Adrenal gland (tissue), 12 donors: ENCODE data around the gene NDUFB10. TPM values are rescaled to one million over a fixed set of nuclear protein-coding genes. Genes with fewer than 3 reads are reported as not detected.

Experiments used
- DNase-seq, 7 donors: peaks; one replicate each; pipeline ENCODE4 v3.0.0-alpha.2; 2019 to 2020
- H3K27ac ChIP-seq, 5 donors: fragments of 200-600 bp; sonication (generic) in 4 of 5; 1 replicate in 3 of 5; 2 replicates in 2 of 5; pipeline versions ENCODE4 v1.5.1 to v1.8.0; 2016 to 2020; ENCODE audit warnings: mild to moderate bottlenecking in 1 of 5
- H3K27me3 ChIP-seq: fragments of 200-600 bp; 2 replicates; pipeline ENCODE4 v1.8.0; 2021
- H3K36me3 ChIP-seq, 2 donors: fragments of 200-600 bp; replicated peaks in 1 of 2; 1 replicate in 1 of 2; 2 replicates in 1 of 2; pipeline versions ENCODE4 v1.5.1 to v1.8.0; 2018 to 2022
- H3K4me1 ChIP-seq, 2 donors: fragments of 200-600 bp; replicated peaks in 1 of 2; 1 replicate in 1 of 2; 2 replicates in 1 of 2; pipeline versions ENCODE4 v1.5.1 to v1.8.0; 2018 to 2021
- H3K4me3 ChIP-seq, 4 donors: fragments of 200-600 bp; sonication (generic) in 3 of 4; one replicate each; pipeline ENCODE4 v1.5.1; 2016 to 2018
- H3K9me3 ChIP-seq, 3 donors: fragments of 200-600 bp; sonication (generic) in 1 of 3; replicated peaks in 1 of 3; 1 replicate in 2 of 3; 2 replicates in 1 of 3; pipeline versions ENCODE4 v1.5.1 to v1.8.0; 2016 to 2021
- POLR2A ChIP-seq, 2 donors: fragments of 450-650 bp; IDR thresholded peaks; one replicate each; pipeline ENCODE4 v1.6.1; 2017; ENCODE audit warnings: antibody characterized with exemption in 2 of 2, mild to moderate bottlenecking in 2 of 2, moderate library complexity in 1 of 2
- WGBS, 4 donors: extraction: QIAGEN DNeasy Blood & Tissue Kit in 2 of 4; methylation state at CpG; one replicate each; pipeline versions ENCODE4 v1.1.5 to v1.1.7; 2013 to 2017; 5-methylcytosine and 5-hydroxymethylcytosine counted together
- intact Hi-C, 2 donors: fragments of 100-400 bp; cut with DNase I; formaldehyde crosslinking; loops; one replicate each; pipeline versions ENCODE4 v1.14.1 to v1.15.0; 2022 to 2023
- polyA plus RNA-seq, 3 donors: library from polyadenylated mRNA; stranded (reverse); fragments of 200-250 nt in 2 of 3; fragments of 350-450 nt in 1 of 3; fragmentation: Illumina TruSeq in 1 of 3; extraction: RNeasy Lipid Tissue Mini Kit (QIAGEN cat#74804) in 1 of 3; gene quantifications; one replicate each; pipeline ENCODE4 v1.2.3, GENCODE V29; 2013 to 2014
- total RNA-seq, 9 donors: library from RNA; depleted of rRNA in 4 of 9; stranded (reverse); fragments of >200 nt in 4 of 9; fragments of 120-200 nt in 1 of 9; fragmentation: NEBNext Ultra II Directional in 1 of 9; extraction: Animal tissue kit (Norgen Biotek cat#: 25700) in 1 of 9; gene quantifications; one replicate each; pipeline versions ENCODE4 v1.1.0 to v1.2.4, GENCODE V29; 2013 to 2023
- TF ChIP-seq, protein P1 (sequence below), 6 experiments: fragments of 450-650 bp in 4 of 6; fragments of 200-600 bp in 2 of 6; sonication (generic) in 1 of 6; IDR thresholded peaks; 1 replicate in 5 of 6; 2 replicates in 1 of 6; pipeline versions ENCODE4 v1.5.1 to v1.8.0; 2016 to 2021; ENCODE audit warnings: antibody characterized with exemption in 6 of 6, mild to moderate bottlenecking in 2 of 6, moderate library complexity in 1 of 6
- donor health status: healthy with polysubstance abuse.
- donor health status: Bipolar disorder and iron deficiency.
- donor health status: DM: yes; HTN: yes; CAD: no.
- donor health status: DM: no; HTN: no; CAD: no.
- donor health status: DM: no; HTN: no; CAD: no.
- donor health status: DM: yes; HTN: yes; CAD: no.

Gene NDUFB10
- total and polyA plus RNA-seq, 12 donors: 109 to 298 (median 175) TPM

DNA sequence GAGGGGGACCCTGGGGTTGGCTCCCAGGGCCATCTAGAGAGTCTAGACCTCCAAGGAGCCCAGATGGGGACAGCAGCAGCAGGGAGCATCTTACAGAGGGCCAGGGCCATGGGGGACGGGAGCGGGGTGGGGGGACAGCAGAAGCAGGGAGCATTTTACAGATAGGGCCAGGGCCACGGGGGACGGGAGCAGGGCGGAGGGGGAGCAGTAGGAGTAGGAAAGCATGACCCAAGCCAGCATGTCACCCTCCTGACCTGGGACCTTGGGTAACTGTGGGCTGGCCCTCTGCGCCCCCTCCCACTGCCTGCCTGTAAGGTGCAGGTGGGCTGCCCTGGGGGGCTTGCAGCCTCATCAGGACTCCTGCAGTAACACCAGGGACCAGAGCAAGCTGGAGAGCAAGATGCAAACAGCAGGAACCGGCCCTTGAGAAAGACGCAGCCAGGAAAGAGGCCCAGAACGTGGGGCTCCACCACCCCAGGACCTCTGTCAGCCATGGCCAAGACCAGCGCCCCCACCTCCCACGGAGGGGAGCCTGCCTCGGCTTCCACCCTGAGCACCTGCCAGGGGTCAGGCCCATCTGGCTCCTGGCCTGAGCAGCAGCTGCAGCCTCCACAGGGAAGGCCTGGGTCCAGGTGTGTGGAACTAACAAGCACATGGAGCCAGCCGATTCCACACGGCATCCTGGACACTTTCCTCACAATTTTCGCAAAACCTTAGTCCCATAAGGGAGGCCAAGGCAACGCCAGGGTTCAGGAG, 47.9 kb downstream of the NDUFB10 start:
- Histone ChIP-seq H3K27ac (no peak overlapping the region), H3K4me3 (no peak overlapping the region), H3K27me3 (no peaks in the 10 kb centered on the region), H3K4me1 (peaks cover 24 to 49% of the 10 kb centered on the region in 2 donors), H3K9me3 (no peaks in the 10 kb centered on the region), H3K36me3 (peaks cover 0 to 12% of the 10 kb centered on the region in 2 donors)
- intact Hi-C loops: loop anchor here in 1 of 2 donors (5.0 kb wide), 1 partner anchor 145 kb away; no protein-coding TSS in a partner anchor
- TF ChIP-seq, protein P1, sequence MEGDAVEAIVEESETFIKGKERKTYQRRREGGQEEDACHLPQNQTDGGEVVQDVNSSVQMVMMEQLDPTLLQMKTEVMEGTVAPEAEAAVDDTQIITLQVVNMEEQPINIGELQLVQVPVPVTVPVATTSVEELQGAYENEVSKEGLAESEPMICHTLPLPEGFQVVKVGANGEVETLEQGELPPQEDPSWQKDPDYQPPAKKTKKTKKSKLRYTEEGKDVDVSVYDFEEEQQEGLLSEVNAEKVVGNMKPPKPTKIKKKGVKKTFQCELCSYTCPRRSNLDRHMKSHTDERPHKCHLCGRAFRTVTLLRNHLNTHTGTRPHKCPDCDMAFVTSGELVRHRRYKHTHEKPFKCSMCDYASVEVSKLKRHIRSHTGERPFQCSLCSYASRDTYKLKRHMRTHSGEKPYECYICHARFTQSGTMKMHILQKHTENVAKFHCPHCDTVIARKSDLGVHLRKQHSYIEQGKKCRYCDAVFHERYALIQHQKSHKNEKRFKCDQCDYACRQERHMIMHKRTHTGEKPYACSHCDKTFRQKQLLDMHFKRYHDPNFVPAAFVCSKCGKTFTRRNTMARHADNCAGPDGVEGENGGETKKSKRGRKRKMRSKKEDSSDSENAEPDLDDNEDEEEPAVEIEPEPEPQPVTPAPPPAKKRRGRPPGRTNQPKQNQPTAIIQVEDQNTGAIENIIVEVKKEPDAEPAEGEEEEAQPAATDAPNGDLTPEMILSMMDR (IDR thresholded peaks at IDR 0.05): no peak
- no peak for TF ChIP-seq POLR2A (IDR thresholded peaks at IDR 0.05)
- WGBS, 4 donors: 54 to 88% (median 78%) methylated on average over 7 to 16 of the region's 16 CpGs
- no peak for DNase-seq

DNA sequence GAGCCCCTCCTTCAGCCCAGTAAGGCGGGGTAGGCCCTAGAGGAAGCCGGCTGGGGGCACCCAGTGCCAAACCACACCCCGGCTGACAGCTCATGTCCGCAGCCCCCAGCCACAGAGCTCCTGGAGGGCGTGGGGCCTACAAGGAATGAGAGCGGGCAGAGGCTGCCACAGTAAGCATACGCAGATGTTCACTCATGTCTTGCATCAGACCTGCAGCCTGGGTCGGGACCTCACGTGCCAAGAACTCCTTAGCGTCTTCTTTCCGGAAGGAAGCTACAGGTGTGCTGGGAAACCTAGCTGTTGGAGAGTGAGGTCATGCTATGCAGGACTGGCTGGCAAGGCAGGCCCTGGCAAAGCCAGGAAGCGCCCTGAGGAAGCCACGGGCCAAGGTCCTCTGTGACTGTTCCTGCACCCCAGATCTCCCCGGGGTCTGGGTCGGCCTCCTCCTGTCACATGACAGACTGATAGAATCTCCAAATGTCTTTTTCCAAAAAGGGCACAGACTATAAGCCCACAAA, 48.7 kb downstream of the NDUFB10 start:
- H3K9me3 ChIP-seq: no peaks in the 10 kb centered on the region
- WGBS, 4 donors: 39 to 53% (median 45%) methylated on average over 11 to 15 of the region's 15 CpGs
- H3K27me3 ChIP-seq: no peaks in the 10 kb centered on the region
- peak overlapping the region in 2 of 5 donors; percentile 37 to 77 for H3K27ac ChIP-seq
- intact Hi-C loops: loop anchor here in 1 of 2 donors (5.0 kb wide), 1 partner anchor 144 kb away; no protein-coding TSS in a partner anchor
- H3K4me1 ChIP-seq: peaks cover 24 to 49% of the 10 kb centered on the region in 2 donors
- H3K4me3 ChIP-seq: no peak overlapping the region
- TF ChIP-seq POLR2A (IDR thresholded peaks at IDR 0.05): no peak
- TF ChIP-seq, protein P1 (IDR thresholded peaks at IDR 0.05): no peak
- H3K36me3 ChIP-seq: peaks cover 0 to 4% of the 10 kb centered on the region in 2 donors
- DNase-seq: no peak

DNA sequence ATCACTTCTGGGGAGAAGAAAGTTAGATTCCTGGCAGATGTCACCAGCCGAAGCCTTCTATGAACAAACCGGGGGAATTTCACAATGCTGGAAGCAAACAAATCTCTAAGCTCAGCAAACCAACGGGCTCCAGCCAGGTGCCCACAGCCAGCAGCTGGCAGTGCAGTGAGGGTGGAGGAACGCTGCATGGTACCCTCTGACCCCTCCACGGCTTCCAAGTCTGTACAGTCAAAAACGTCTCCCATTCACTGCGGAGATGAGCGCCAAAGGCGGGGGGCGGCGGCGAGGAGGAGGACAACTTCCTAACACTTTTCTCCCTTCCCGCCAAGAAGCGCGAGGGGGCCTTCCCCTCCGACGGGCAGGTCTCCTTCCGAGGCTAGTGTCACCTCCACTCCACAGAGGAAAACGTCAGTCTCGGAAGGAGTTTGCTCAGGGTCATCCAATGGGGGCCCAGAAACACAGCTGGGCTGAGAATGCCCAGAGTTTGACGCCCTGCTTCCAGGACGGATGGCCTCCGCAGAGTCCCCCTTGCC, 49.4 kb downstream of the NDUFB10 start:
- WGBS, 4 donors: 1 to 2% (median 2%) methylated on average over 12 to 23 of the region's 23 CpGs
- no peaks in the 10 kb centered on the region for H3K27me3 ChIP-seq
- no peaks in the 10 kb centered on the region for H3K9me3 ChIP-seq
- H3K27ac ChIP-seq: peak overlapping the region in 4 of 5 donors; percentile 77 to 87 (median 83)
- H3K4me1 ChIP-seq: peaks cover 24 to 47% of the 10 kb centered on the region in 2 donors
- H3K4me3 ChIP-seq: peak overlapping the region; percentile 42 to 94 (median 84)
- TF ChIP-seq POLR2A (IDR thresholded peaks at IDR 0.05): peak in 1 of 2 donors; percentile 12
- TF ChIP-seq, protein P1 (IDR thresholded peaks at IDR 0.05): no peak
- intact Hi-C loops: loop anchor here in 1 of 2 donors (5.0 kb wide), 1 partner anchor 144 kb away; no protein-coding TSS in a partner anchor
- peak in 1 of 7 donors; percentile 61 for DNase-seq
- H3K36me3 ChIP-seq: no peaks in the 10 kb centered on the region

DNA sequence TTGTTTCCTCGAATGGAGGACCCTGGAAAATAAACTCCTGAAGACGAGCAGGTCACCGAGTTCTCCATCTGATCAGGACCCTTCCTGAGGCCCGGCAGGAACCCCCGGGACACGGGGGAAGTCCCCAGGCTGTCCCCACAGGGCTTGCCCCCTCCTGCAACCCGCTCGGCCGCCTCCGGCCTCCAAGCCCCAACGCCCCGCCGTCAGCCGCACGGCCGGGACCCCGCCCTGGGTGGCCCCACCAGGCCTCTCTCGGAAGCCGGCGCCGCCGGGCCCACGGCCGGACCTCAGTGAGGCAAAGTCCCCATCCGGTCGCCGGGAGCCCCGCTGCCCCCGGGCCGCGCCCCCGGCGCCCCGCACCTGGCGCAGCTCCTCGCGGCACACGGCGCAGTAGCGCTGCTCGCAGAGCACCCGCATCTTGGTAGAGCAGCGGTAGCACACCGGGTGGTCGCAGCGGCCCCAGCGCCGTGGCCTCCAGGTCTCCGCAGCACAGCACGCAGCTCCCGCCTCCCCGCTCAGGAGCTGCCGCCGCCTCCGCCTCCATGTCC, 49.9 kb downstream of the NDUFB10 start:
- intact Hi-C loops: loop anchor here in 1 of 2 donors (5.0 kb wide), 1 partner anchor 143 kb away; no protein-coding TSS in a partner anchor
- no peaks in the 10 kb centered on the region for H3K36me3 ChIP-seq
- H3K27me3 ChIP-seq: no peaks in the 10 kb centered on the region
- no peaks in the 10 kb centered on the region for H3K9me3 ChIP-seq
- H3K4me1 ChIP-seq: peaks cover 24 to 41% of the 10 kb centered on the region in 2 donors
- WGBS, 4 donors: 0 to 2% (median 0%) methylated on average over 5 to 55 of the region's 55 CpGs; no CpG with 5 or more reads in 1 of the 4 donors
- TF ChIP-seq POLR2A (IDR thresholded peaks at IDR 0.05): no peak
- TF ChIP-seq, protein P1 (IDR thresholded peaks at IDR 0.05): peak in 1 of 6 experiments; percentile 2
- peak overlapping the region; percentile 42 to 94 (median 84) for H3K4me3 ChIP-seq
- no peak for DNase-seq
- peak overlapping the region in 4 of 5 donors; percentile 77 to 87 (median 83) for H3K27ac ChIP-seq
